Dermis microvascular lymphatic vessel endothelial cell (primary cell): ENCODE data around the gene NUDT13. TPM values are rescaled to one million over a fixed set of nuclear protein-coding genes. Genes with fewer than 3 reads are reported as not detected.

Experiments used
- DNase-seq, 2 donors: peaks; one replicate each; pipeline versions ENCODE4 v3.0.0 to v3.0.0-alpha.2; 2010; ENCODE audit warnings: low read depth in 2 of 2
- total RNA-seq: library from RNA; depleted of rRNA; stranded (reverse); fragments of >200 nt; gene quantifications from 2 replicates; pipeline ENCODE4 v1.2.1, GENCODE V29; 2014

NUDT13 gene
- 1.0 and 1.3 TPM in 2 replicates for total RNA-seq

GRCh38 chr10:73110345-73110849 lies at the start of gene NUDT13:
TSS of gene NUDT13 (plus strand) at chr10:73110455. CDS start at chr10:73114366, 3,911 bp downstream.
- DNase-seq: peak; percentile 64 to 77

- peak in 1 of 2 donors; percentile 53 for DNase-seq
Observed at GRCh38 chr10:73060738-73061635, 49.3 kb upstream of the NUDT13 start.

GRCh38 chr10:73061743-73062142 lies 48.5 kb upstream of the NUDT13 start:
- DNase-seq: no peak

- DNase-seq: no peak
Observed at GRCh38 chr10:73065441-73065840, 44.8 kb upstream of the NUDT13 start.

GRCh38 chr10:73073627-73074026 lies 36.6 kb upstream of the NUDT13 start:
- DNase-seq: no peak

GRCh38 chr10:73075829-73076228 lies 34.4 kb upstream of the NUDT13 start:
- no peak for DNase-seq

- peak in 1 of 2 donors; percentile 66 for DNase-seq
Observed at GRCh38 chr10:73076360-73077183, 33.7 kb upstream of the NUDT13 start.

- DNase-seq: no peak
Observed at GRCh38 chr10:73079779-73080541, 30.3 kb upstream of the NUDT13 start.

- DNase-seq: peak in 1 of 2 donors; percentile 8
Observed at GRCh38 chr10:73083221-73083620, 27.0 kb upstream of the NUDT13 start.

GRCh38 chr10:73084209-73084608 lies 26.0 kb upstream of the NUDT13 start:
- DNase-seq: no peak

- no peak for DNase-seq
Observed at GRCh38 chr10:73086816-73087215, 23.4 kb upstream of the NUDT13 start.

GRCh38 chr10:73088304-73088703 lies 22.0 kb upstream of the NUDT13 start:
- no peak for DNase-seq

GRCh38 chr10:73092830-73093229 lies 17.4 kb upstream of the NUDT13 start:
- no peak for DNase-seq

GRCh38 chr10:73093922-73094850 lies 16.1 kb upstream of the NUDT13 start:
- DNase-seq: peak in 1 of 2 donors; percentile 8

GRCh38 chr10:73094986-73095480 lies 15.2 kb upstream of the NUDT13 start:
- no peak for DNase-seq

- peak in 1 of 2 donors; percentile 71 for DNase-seq
Observed at GRCh38 chr10:73095481-73096021, 14.7 kb upstream of the NUDT13 start.

GRCh38 chr10:73096041-73096448 lies 14.2 kb upstream of the NUDT13 start:
- DNase-seq: peak; percentile 33 to 77

- peak; percentile 93 to 98 for DNase-seq
Observed at GRCh38 chr10:73096449-73097304, 13.6 kb upstream of the NUDT13 start, which contains the start of gene P4HA1. TSS of gene P4HA1 (minus strand) at chr10:73096866. CDS start at chr10:73074883, 21,983 bp downstream.

- DNase-seq: no peak
Observed at GRCh38 chr10:73097305-73097670, 13.0 kb upstream of the NUDT13 start.
